ENCODE data around the gene TIMP4.

The TIMP4 gene

GRCh38 chr3:12147049-12147780 is 11.5 kb downstream of the TIMP4 start:
- DNase-seq (ENCODE audit: low read depth, low spot score): no peak

- DNase-seq (ENCODE audit: low read depth, low spot score): no peak
Observed at GRCh38 chr3:12143949-12144504, 14.7 kb downstream of the TIMP4 start.

- no peak for DNase-seq (ENCODE audit: low read depth, low spot score)
Observed at GRCh38 chr3:12142476-12142875, 16.2 kb downstream of the TIMP4 start.

GRCh38 chr3:12141350-12141749 is 17.4 kb downstream of the TIMP4 start:
- no peak for DNase-seq (ENCODE audit: low read depth, low spot score)

- DNase-seq (ENCODE audit: low read depth, low spot score): peak; percentile 69
Observed at GRCh38 chr3:12139111-12139511, 19.6 kb downstream of the TIMP4 start.

DNA sequence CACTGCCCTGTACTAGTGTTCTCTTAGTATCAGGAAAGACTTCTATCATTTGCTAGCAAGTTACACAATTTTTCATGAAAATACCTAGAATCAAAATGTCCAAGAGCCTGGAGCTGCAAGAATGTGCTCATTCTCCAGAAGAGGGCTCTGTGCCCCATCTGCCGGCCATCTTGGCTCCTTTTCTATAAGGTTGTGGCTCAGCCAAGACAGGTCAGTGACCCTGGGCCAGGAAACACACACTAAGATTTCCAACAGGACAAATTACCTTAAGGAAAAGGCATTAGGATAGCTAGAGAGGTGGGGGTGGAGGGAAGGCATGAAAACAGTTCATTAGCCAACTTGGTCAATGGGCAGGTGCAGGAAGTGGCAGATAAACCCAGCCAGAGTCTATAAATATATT is 20.7 kb downstream of the TIMP4 start:
- DNase-seq (ENCODE audit: low read depth, low spot score): no peak

DNA sequence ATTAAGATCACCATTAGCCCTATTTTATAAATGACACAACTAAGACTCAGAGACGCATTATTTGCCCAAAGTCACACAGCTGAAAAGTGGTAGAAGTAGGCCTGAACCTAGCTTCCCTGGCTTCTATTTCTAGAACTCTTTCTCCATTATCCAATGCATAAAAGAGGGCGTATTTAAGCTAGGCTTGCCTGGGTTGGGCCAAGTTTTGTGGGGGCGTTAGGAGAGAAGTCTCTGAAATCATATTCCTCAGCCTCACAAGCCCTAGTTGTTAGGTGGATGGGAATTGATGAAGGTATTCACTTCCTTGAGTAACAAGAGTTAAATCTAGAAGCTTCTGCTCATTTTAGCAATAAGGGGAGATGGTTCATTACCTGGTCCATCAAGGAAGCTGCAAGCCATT is 22.3 kb downstream of the TIMP4 start:
- no peak for DNase-seq (ENCODE audit: low read depth, low spot score)

DNA sequence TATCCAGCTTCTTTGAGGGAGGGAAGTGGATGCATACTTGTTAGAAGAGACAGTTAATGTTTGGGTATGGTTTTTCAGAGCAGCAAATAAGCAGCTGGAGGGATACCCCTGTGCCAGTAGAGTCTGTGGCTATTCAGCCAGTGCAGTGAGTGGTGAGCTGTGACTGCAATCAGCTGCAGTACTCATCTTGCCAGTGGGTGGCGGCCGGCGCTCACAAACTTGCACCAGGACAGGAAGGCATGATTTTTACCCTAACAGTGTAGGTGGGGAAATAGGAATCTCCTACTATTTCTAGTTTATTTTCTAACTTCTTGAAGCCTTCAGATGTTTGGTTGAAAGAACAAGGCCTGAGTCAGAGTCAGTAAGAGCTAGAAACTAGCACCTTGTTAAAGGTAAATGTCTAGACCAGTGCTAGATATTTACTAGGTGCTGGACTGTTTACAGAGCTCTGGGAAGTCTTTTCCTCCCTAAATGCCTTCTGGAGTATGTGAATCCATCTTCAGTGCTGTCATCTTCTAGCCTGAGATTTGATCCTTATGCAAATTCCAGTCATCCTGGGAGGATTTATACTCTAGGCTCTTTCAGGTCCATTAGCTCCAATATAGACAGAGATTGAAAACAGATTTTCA is 23.6 kb downstream of the TIMP4 start:
- peak; percentile 76 for DNase-seq (ENCODE audit: low read depth, low spot score)

DNA sequence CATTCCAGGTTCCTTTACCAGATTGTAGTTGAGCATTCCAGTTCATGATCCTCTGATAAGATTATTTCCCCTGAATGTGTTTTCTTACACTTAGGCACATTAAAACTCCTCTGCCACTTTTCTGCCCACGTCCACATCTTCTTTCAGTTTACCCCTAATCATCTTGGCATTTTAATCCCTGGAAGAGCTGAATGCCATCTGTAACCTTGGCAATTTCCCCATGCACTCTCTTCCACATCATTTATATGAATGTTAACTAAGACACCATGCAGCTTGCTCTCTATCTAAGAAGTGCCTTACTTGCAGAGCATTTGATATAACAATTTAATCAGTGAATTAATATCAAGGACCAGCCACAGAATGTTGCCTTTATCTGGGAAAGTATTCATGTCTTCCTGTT is 25.8 kb downstream of the TIMP4 start:
- DNase-seq (ENCODE audit: low read depth, low spot score): no peak

- DNase-seq (ENCODE audit: low read depth, low spot score): no peak
Observed at GRCh38 chr3:12131351-12132090, 27.2 kb downstream of the TIMP4 start.

DNA sequence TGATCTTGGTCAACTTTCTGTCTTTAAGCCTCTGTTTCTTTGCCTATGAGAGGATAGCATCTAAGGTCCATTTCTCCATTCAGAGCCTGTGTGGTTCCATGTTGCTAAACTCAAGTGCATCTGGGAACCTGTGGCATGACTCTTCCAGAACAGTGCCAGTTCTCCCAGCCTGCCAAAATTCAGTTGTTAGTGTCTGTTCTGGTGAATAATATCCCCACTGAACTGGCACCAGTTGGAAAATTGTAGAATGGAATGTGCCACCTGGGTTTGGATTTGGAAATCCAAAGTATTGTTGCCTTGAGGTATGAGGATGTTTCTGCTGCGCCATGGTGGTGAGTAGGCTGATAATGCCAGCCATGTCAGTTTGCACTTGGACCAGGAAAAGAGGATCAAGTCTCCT is 31.3 kb downstream of the TIMP4 start:
- DNase-seq (ENCODE audit: low read depth, low spot score): no peak

GRCh38 chr3:12125772-12126171 is 32.9 kb downstream of the TIMP4 start:
- no peak for DNase-seq (ENCODE audit: low read depth, low spot score)

DNA sequence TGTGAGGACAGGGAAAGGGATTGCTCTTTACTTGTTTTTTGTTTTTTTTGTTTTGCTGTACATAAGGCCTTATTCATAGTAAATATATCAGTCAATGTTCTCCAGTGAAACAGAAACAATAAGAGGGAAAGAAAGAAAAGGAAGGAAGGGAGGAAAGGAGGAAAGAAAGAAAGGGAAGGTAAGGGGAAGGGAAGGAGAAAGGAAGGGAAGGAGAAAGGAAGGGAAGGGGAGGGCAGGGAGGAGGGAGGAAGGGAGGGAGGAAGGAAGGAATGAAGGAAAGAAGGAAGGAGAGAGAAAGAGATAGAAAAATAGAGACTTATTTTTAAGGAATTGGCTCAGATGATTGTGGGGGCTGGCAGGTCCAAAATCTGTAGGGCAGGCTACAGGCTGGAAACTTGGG is 37.2 kb downstream of the TIMP4 start:
- no peak for DNase-seq (ENCODE audit: low read depth, low spot score)

DNA sequence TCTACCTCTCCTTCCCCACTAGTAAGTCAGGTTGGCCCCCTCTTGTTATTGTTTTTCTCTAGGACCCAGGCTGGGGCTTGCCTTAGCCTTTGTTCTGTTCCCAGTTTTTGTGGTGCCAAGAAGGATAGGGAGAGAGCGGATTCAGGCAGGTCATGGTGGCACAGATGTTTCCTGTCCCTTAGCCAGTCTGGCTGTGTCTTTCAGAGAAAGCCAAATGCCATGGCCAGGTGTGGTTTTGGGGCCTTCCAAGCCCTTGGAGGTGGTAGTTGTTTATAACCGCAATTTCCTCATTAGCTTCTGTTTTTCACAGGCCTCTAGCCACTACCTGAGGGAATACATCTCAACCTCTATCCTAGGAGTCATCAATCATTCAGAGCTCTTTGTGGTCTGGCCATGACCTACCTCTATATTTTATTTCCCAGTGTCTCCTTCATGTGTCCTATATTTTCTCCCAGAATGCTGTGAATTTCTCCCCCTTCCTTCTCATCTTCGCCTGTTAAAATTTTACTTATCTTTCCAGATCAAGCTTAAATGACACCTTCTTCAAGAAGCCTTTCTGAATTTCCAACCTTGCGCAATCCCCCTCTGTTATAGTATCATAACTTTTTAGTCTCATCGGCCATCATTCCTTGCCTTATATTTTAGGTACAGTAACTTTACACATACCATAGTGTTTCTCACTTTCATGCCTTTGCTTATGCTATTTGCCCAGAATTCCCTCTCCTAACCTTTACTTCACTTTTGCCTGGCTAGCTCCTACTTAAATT is 38.2 kb downstream of the TIMP4 start:
- DNase-seq (ENCODE audit: low read depth, low spot score): no peak

- DNase-seq (ENCODE audit: low read depth, low spot score): no peak
Observed at GRCh38 chr3:12117473-12117872, 41.2 kb downstream of the TIMP4 start.

GRCh38 chr3:12116870-12117269 is 41.8 kb downstream of the TIMP4 start:
- DNase-seq (ENCODE audit: low read depth, low spot score): no peak

DNA sequence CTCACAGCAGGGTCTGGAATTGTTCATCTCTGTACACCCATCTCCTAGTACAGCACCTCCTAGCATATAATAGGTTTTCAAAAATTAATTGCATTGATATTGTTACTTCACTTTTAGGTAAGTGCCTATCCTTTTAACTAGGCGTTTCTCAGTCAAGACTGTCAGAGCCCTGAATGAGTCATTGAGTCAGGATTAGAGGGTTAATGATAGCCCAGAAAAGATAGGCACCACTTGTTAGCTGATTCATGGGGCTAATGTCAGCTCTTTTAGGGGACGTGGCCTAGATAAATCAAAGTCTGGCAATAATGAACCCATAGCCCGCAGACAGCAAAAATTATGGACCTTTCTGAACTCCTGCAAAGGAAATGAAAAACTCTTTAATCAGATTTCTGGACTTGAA is 42.9 kb downstream of the TIMP4 start:
- no peak for DNase-seq (ENCODE audit: low read depth, low spot score)

GRCh38 chr3:12115104-12115503 is 43.6 kb downstream of the TIMP4 start:
- DNase-seq (ENCODE audit: low read depth, low spot score): no peak

DNA sequence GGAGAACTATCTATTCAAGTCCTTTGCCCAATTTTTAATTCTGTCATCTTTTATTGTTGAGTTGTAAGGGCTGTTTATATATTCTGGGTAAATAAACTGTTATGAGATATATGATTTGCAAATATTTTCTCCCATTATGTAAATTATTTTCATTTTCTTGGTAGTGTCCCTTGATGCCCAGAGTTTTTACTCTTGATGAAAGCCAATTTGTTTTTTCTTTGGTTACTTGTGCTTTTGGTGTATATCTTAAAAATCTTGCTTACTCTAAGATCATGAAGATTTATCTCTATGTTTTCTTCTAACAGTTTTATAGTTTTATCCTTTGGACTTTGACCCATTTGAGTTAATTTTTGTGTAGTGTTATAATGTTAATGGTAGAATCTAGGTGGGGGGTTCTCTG is 44.5 kb downstream of the TIMP4 start:
- DNase-seq (ENCODE audit: low read depth, low spot score): no peak

DNA sequence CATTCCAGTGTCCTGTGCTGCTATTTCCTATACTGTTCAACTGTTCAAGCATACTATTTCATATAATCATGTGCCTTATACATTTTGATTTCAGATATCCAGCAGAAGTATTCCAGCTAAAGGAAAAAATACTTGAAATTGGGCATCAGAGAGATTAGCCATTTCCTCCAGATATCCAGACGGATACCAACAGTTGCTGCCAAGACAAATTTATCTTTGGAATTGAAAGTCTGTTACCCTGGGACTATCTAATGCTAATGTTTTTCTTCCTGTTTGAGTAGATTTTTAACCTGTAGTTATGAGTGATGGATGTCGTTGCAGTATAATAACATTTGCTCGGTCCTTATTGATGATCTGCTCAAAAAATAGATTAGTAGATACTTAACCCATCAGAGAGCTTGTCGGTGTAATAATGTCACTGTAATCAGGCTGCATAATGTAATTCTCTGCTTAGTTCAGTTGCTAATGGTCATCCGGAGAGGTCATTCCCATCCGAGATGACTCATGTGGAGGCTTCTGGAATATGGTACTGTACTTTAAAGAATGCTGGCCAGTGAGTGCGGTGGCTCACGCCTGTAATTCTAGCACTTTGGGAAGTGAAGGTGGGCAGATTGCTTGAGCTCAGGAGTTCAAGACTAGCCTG is 51.5 kb downstream of the TIMP4 start:
- no peak for DNase-seq (ENCODE audit: low read depth, low spot score)
